Upper lobe of left lung (tissue), 6 donors: ENCODE results near the gene PLN. TPM values are rescaled to one million over a fixed set of nuclear protein-coding genes. Genes with fewer than 3 reads are reported as not detected.

Source experiments
- ATAC-seq, 2 donors: fragments of 200-7000 bp; cut with Tn5 transposase; one replicate each; pipeline ENCODE4 v1.9.1; 2022; ENCODE audit warnings: mild to moderate bottlenecking in 2 of 2, moderate library complexity in 2 of 2; ENCODE audit not compliant: low FRiP score in 2 of 2
- DNase-seq, 2 donors: peaks; one replicate each; pipeline ENCODE4 v3.0.0-alpha.2; 2019 to 2020
- H3K27ac ChIP-seq, 4 donors: fragments of 200-600 bp; sonication (generic); one replicate each; pipeline ENCODE4 v1.5.1; 2016 to 2019
- H3K27me3 ChIP-seq, 4 donors: fragments of 200-600 bp; sonication (generic); one replicate each; pipeline ENCODE4 v1.5.1; 2017 to 2019
- H3K36me3 ChIP-seq, 4 donors: fragments of 200-600 bp; sonication (generic); one replicate each; pipeline ENCODE4 v1.5.1; 2016 to 2019
- H3K4me1 ChIP-seq, 4 donors: fragments of 200-600 bp; sonication (generic); one replicate each; pipeline ENCODE4 v1.5.1; 2018 to 2019
- H3K4me3 ChIP-seq, 4 donors: fragments of 200-600 bp; sonication (generic); one replicate each; pipeline ENCODE4 v1.5.1; 2017 to 2019; ENCODE audit warnings: mild to moderate bottlenecking in 2 of 4, moderate library complexity in 1 of 4
- H3K9me3 ChIP-seq, 4 donors: fragments of 200-600 bp; sonication (generic); one replicate each; pipeline ENCODE4 v1.5.1; 2018 to 2019
- CTCF ChIP-seq, 6 experiments: fragments of 450-650 bp in 4 of 6; fragments of 200-600 bp in 2 of 6; sonication (generic) in 2 of 6; IDR thresholded peaks; one replicate each; pipeline ENCODE4 v1.5.1; 2016 to 2019; ENCODE audit warnings: antibody characterized with exemption in 6 of 6
- EP300 ChIP-seq, 4 donors: sonication (generic); formaldehyde crosslinking; IDR thresholded peaks; one replicate each; pipeline ENCODE4 v1.5.1; 2017; ENCODE audit warnings: antibody characterized with exemption in 4 of 4, control low read depth in 2 of 4
- POLR2A ChIP-seq, 4 donors: fragments of 450-650 bp; IDR thresholded peaks; one replicate each; pipeline ENCODE4 v1.5.1; 2016 to 2017; ENCODE audit warnings: antibody characterized with exemption in 4 of 4, mild to moderate bottlenecking in 2 of 4
- POLR2AphosphoS5 ChIP-seq, 2 donors: sonication (generic); formaldehyde crosslinking; IDR thresholded peaks; one replicate each; pipeline ENCODE4 v1.5.1; 2017; ENCODE audit warnings: antibody characterized with exemption in 2 of 2
- WGBS, 2 donors: methylation state at CpG; one replicate each; pipeline ENCODE4 v1.1.5; 2017 to 2018; 5-methylcytosine and 5-hydroxymethylcytosine counted together
- total RNA-seq, 6 donors: library from RNA; depleted of rRNA in 4 of 6; stranded (reverse); fragments of >200 nt in 4 of 6; gene quantifications; one replicate each; pipeline versions ENCODE4 v1.1.0 to v1.2.1, GENCODE V29; 2016 to 2021
- donor health status: DM: no; HTN: no; CAD: no; lungs with moderate emphysema.
- donor health status: DM: no; HTN: yes; CAD: no; lungs with severe emphysema.

The PLN gene
- total RNA-seq, 6 donors from 2014 or later: 1.9 to 9.9 (median 3.8) TPM; not detected in 1

- ATAC-seq (no peak), DNase-seq (no peak)
- Histone ChIP-seq H3K27ac (no peak overlapping the region), H3K27me3 (no peaks in the 10 kb centered on the region), H3K4me3 (no peak overlapping the region), H3K36me3 (no peaks in the 10 kb centered on the region), H3K9me3 (no peaks in the 10 kb centered on the region), H3K4me1 (no peaks in the 10 kb centered on the region)
- TF ChIP-seq CTCF (IDR thresholded peaks at IDR 0.05): no peak
- TF ChIP-seq POLR2A (IDR thresholded peaks at IDR 0.05): no peak
- TF ChIP-seq POLR2AphosphoS5 (IDR thresholded peaks at IDR 0.05): no peak
- TF ChIP-seq EP300 (IDR thresholded peaks at IDR 0.05): no peak
- 50 to 96% methylated on average over 2 of the region's 2 CpGs for WGBS, 2 donors
Observed at GRCh38 chr6:118502169-118502568, 45.9 kb upstream of the PLN start.

GRCh38 chr6:118504611-118505010, 43.5 kb upstream of the PLN start:
- WGBS, 2 donors: 96 to 97% methylated on average over 2 of the region's 2 CpGs
- no peak overlapping the region for H3K27ac ChIP-seq

GRCh38 chr6:118505656-118506055, 42.4 kb upstream of the PLN start:
- no peaks in the 10 kb centered on the region for H3K27me3 ChIP-seq
- ATAC-seq (no peak), DNase-seq (no peak)
- TF ChIP-seq EP300 (IDR thresholded peaks at IDR 0.05) (no peak), CTCF (IDR thresholded peaks at IDR 0.05) (no peak), POLR2AphosphoS5 (IDR thresholded peaks at IDR 0.05) (no peak)
- WGBS, 2 donors: 94 to 97% methylated on average over 2 of the region's 2 CpGs
- H3K9me3 ChIP-seq: no peaks in the 10 kb centered on the region
- no peak overlapping the region for H3K27ac ChIP-seq
- no peak overlapping the region for H3K4me3 ChIP-seq
- no peaks in the 10 kb centered on the region for H3K36me3 ChIP-seq
- H3K4me1 ChIP-seq: no peaks in the 10 kb centered on the region

More at GRCh38 chr6:118504611-118505010, 43.5 kb upstream of the PLN start:
- Histone ChIP-seq H3K9me3 (no peaks in the 10 kb centered on the region), H3K27me3 (no peaks in the 10 kb centered on the region), H3K4me1 (no peaks in the 10 kb centered on the region), H3K4me3 (no peak overlapping the region), H3K36me3 (no peaks in the 10 kb centered on the region)
- TF ChIP-seq CTCF (IDR thresholded peaks at IDR 0.05) (no peak), POLR2AphosphoS5 (IDR thresholded peaks at IDR 0.05) (no peak), POLR2A (IDR thresholded peaks at IDR 0.05) (no peak), EP300 (IDR thresholded peaks at IDR 0.05) (no peak)
- no peak for DNase-seq
- ATAC-seq: no peak

DNA sequence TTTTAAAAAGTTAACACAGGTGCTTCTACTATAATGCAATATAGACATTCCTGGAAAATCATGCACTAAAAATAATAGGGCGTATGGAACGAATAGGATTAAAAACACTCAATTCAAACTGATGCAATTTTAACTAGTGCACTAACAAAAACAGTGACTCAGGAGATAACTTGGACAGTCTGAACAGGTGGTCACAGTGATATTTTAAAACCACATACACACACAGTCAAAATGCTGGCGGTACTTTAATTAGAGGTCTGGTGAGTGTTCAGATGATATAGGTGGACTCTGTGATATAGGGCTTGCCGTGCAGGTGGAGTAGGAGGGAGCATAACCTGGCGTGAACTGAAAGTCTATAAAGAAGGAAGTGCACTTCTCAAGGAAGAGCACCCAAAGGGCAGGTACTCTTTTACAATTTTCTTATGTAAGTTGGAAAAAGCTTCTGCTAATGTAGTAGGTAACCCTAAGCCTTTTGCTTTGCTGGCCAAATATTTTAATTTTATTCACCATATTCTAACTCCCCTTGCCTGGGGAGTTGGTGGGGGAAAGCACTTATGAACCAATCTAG, 41.9 kb upstream of the PLN start:
- Histone ChIP-seq H3K27me3 (no peaks in the 10 kb centered on the region), H3K36me3 (no peaks in the 10 kb centered on the region), H3K9me3 (no peaks in the 10 kb centered on the region), H3K27ac (no peak overlapping the region), H3K4me3 (no peak overlapping the region), H3K4me1 (no peaks in the 10 kb centered on the region)
- 90 to 96% methylated on average over 5 of the region's 5 CpGs for WGBS, 2 donors
- no peak for TF ChIP-seq POLR2AphosphoS5 (IDR thresholded peaks at IDR 0.05)
- no peak for TF ChIP-seq POLR2A (IDR thresholded peaks at IDR 0.05)
- no peak for TF ChIP-seq CTCF (IDR thresholded peaks at IDR 0.05)
- no peak for DNase-seq
- no peak for ATAC-seq

- no peaks in the 10 kb centered on the region for H3K36me3 ChIP-seq
- no peak overlapping the region for H3K4me3 ChIP-seq
- DNase-seq (no peak), ATAC-seq (no peak)
- no peak overlapping the region for H3K27ac ChIP-seq
- WGBS, 2 donors: 95 to 100% methylated on average over 1 of the region's 1 CpG
- no peak for TF ChIP-seq POLR2A (IDR thresholded peaks at IDR 0.05)
- no peak for TF ChIP-seq EP300 (IDR thresholded peaks at IDR 0.05)
- no peak for TF ChIP-seq CTCF (IDR thresholded peaks at IDR 0.05)
- TF ChIP-seq POLR2AphosphoS5 (IDR thresholded peaks at IDR 0.05): no peak
- H3K4me1 ChIP-seq: no peaks in the 10 kb centered on the region
- no peaks in the 10 kb centered on the region for H3K27me3 ChIP-seq
- no peaks in the 10 kb centered on the region for H3K9me3 ChIP-seq
Observed at GRCh38 chr6:118507636-118508035, 40.5 kb upstream of the PLN start.
